T-cell (primary cell): ENCODE results near the gene FAM120C. TPM values are rescaled to one million over a fixed set of nuclear protein-coding genes. Genes with fewer than 3 reads are reported as not detected.

ENCODE experiments used
- ATAC-seq, 4 experiments: fragments of 200-7000 bp in 3 of 4; fragments of 150-1000 bp in 1 of 4; cut with Tn5 transposase; replicated peaks in 1 of 4; 1 replicate in 3 of 4; 2 replicates in 1 of 4; pipeline ENCODE4 v1.10.0; 2021; ENCODE audit warnings: moderate library complexity in 3 of 4, mild to moderate bottlenecking in 2 of 4, moderate number of reproducible peaks in 1 of 4
- CTCF ChIA-PET, 2 donors: fragments of 300-600 bp; sonication (Branson Sonifier 250); formaldehyde crosslinking; loops; one replicate each; lab custom pipeline; 2022; ENCODE audit warnings: antibody characterized with exemption in 2 of 2; lab: Charles Lee
- POLR2A ChIA-PET, 2 donors: fragments of 300-600 bp; sonication (Branson Sonifier 250); formaldehyde crosslinking; loops; one replicate each; lab custom pipeline; 2022; ENCODE audit warnings: antibody characterized with exemption in 2 of 2; lab: Charles Lee
- DNase-seq, 35 experiments: peaks; one replicate each; pipeline versions ENCODE4 v3.0.0 to v3.0.0-alpha.2; 2013 to 2023
- H3K27ac ChIP-seq: one replicate; pipeline ENCODE4 v1.5.1; 2013; ENCODE audit warnings: low read length
- H3K27me3 ChIP-seq, 2 experiments: replicated peaks in 1 of 2; 1 replicate in 1 of 2; 2 replicates in 1 of 2; pipeline versions ENCODE4 v1.6.1 to v1.7.0; 2013; ENCODE audit warnings: low read length in 1 of 2, mixed read lengths in 1 of 2; ENCODE audit not compliant: control insufficient read depth in 2 of 2, insufficient read depth in 2 of 2; ENCODE audit errors: extremely low read depth in 1 of 2
- H3K36me3 ChIP-seq, 2 donors: 1 replicate in 1 of 2; 2 replicates in 1 of 2; pipeline versions ENCODE4 v1.6.1 to v1.7.0; 2013; ENCODE audit warnings: low read length in 1 of 2; ENCODE audit not compliant: control insufficient read depth in 2 of 2, insufficient read depth in 1 of 2; ENCODE audit errors: extremely low read depth in 1 of 2
- H3K4me1 ChIP-seq, 2 experiments: 1 replicate in 1 of 2; 2 replicates in 1 of 2; pipeline versions ENCODE4 v1.6.1 to v1.7.0; 2013; ENCODE audit warnings: low read length in 2 of 2, mixed read lengths in 1 of 2; ENCODE audit not compliant: insufficient read depth in 2 of 2, control insufficient read depth in 1 of 2; ENCODE audit errors: extremely low read depth in 1 of 2
- H3K4me3 ChIP-seq, 2 donors: 1 replicate in 1 of 2; 2 replicates in 1 of 2; pipeline versions ENCODE4 v1.5.1 to v1.7.0; 2013; ENCODE audit warnings: mild to moderate bottlenecking in 2 of 2, low read length in 1 of 2, moderate library complexity in 1 of 2; ENCODE audit not compliant: control insufficient read depth in 1 of 2; ENCODE audit errors: extremely low read depth in 1 of 2
- H3K9me3 ChIP-seq: 2 replicates; pipeline ENCODE4 v1.7.0; 2013
- H3K27ac Mint-ChIP-seq, 2 donors: one replicate each; pipeline ENCODE4 v1.8.0; 2020 to 2021; ENCODE audit warnings: mild to moderate bottlenecking in 2 of 2, mixed read lengths in 2 of 2
- H3K27me3 Mint-ChIP-seq, 2 donors: one replicate each; pipeline ENCODE4 v1.8.0; 2021 to 2022; ENCODE audit warnings: mixed read lengths in 2 of 2
- H3K36me3 Mint-ChIP-seq: one replicate; pipeline ENCODE4 v1.8.0; 2021; ENCODE audit warnings: mixed read lengths
- H3K4me1 Mint-ChIP-seq, 3 donors: one replicate each; pipeline ENCODE4 v1.8.0; 2020 to 2022; ENCODE audit warnings: mixed read lengths in 3 of 3, mild to moderate bottlenecking in 1 of 3
- H3K4me3 Mint-ChIP-seq, 3 donors: one replicate each; pipeline ENCODE4 v1.8.0; 2020 to 2022; ENCODE audit warnings: mild to moderate bottlenecking in 3 of 3, mixed read lengths in 3 of 3, moderate library complexity in 3 of 3
- H3K9me3 Mint-ChIP-seq, 3 donors: one replicate each; pipeline ENCODE4 v1.8.0; 2020 to 2022; ENCODE audit warnings: mixed read lengths in 3 of 3
- WGBS: methylation state at CpG from one replicate; pipeline ENCODE4 v1.1.5; 2013; ENCODE audit warnings: missing lambda C conversion rate; ENCODE audit not compliant: insufficient coverage; 5-methylcytosine and 5-hydroxymethylcytosine counted together
- total RNA-seq, 35 experiments: library from RNA in 6 of 35; stranded (reverse) in 6 of 35; fragments of 120-200 nt in 1 of 35; gene quantifications; one replicate each; pipeline versions ENCODE4 v1.2.1 to v1.2.4 and lab custom pipeline; 2013 to 2026

FAM120C gene
- total RNA-seq, 5 donors from 2014 or later (not counting 1 experiment from before 2014, with no cell fraction given), result 14.9 to 23.0 (median 19.5) TPM

- Histone ChIP-seq H3K27me3 (no peaks in the 10 kb centered on the region), H3K4me1 (peaks cover 0 to 2% of the 10 kb centered on the region in 2 experiments), H3K27ac (no peak overlapping the region), H3K9me3 (no peaks in the 10 kb centered on the region), H3K36me3 (peaks cover 0 to 69% of the 10 kb centered on the region in 2 donors), H3K4me3 (no peak overlapping the region)
- Mint-ChIP-seq H3K4me3 (no peak overlapping the region), H3K9me3 (no peaks in the 10 kb centered on the region), H3K27ac (no peak overlapping the region), H3K4me1 (peaks cover 2 to 33% (median 33%) of the 10 kb centered on the region in 3 donors), H3K27me3 (peaks cover 0 to 22% of the 10 kb centered on the region in 2 donors), H3K36me3 (peaks cover 48% of the 10 kb centered on the region)
- CTCF ChIA-PET, result no interaction called here
- ATAC-seq, result no peak
- no peak for DNase-seq
- POLR2A ChIA-PET, result interaction anchor here in 1 of 2 donors (0.6 kb wide), 1 partner anchor 15 kb away, joined by 3 read pairs; no protein-coding TSS in a partner anchor
- no CpG with 5 or more reads among the region's 4 CpGs for WGBS
Measured at GRCh38 chrX:54030329-54030728, 152.7 kb downstream of the FAM120C start.

GRCh38 chrX:54029529-54030143 is 153.4 kb downstream of the FAM120C start:
- POLR2A ChIA-PET, result interaction anchor here in 1 of 2 donors (0.5 kb wide), 1 partner anchor 17 kb away, joined by 3 read pairs; no protein-coding TSS in a partner anchor
- Histone ChIP-seq H3K27ac (no peak overlapping the region), H3K36me3 (peaks cover 0 to 68% of the 10 kb centered on the region in 2 donors), H3K4me3 (no peak overlapping the region), H3K4me1 (peaks cover 0 to 2% of the 10 kb centered on the region in 2 experiments), H3K27me3 (no peaks in the 10 kb centered on the region), H3K9me3 (no peaks in the 10 kb centered on the region)
- 100% methylated on average over 5 of the region's 10 CpGs for WGBS
- no peak overlapping the region for H3K27ac Mint-ChIP-seq
- H3K36me3 Mint-ChIP-seq, result peaks cover 51% of the 10 kb centered on the region
- peaks cover 2 to 35% (median 34%) of the 10 kb centered on the region in 3 donors for H3K4me1 Mint-ChIP-seq
- H3K4me3 Mint-ChIP-seq, result no peak overlapping the region
- H3K9me3 Mint-ChIP-seq, result no peaks in the 10 kb centered on the region
- peaks cover 0 to 24% of the 10 kb centered on the region in 2 donors for H3K27me3 Mint-ChIP-seq
- DNase-seq (no peak), ATAC-seq (no peak)
- CTCF ChIA-PET, result no interaction called here

GRCh38 chrX:54024350-54024749 is 158.7 kb downstream of the FAM120C start:
- no peak for ATAC-seq
- no peak overlapping the region for H3K4me3 Mint-ChIP-seq
- Histone ChIP-seq H3K36me3 (peaks cover 0 to 54% of the 10 kb centered on the region in 2 donors), H3K4me1 (peaks cover 0 to 2% of the 10 kb centered on the region in 2 experiments), H3K27ac (no peak overlapping the region), H3K9me3 (no peaks in the 10 kb centered on the region), H3K27me3 (no peaks in the 10 kb centered on the region), H3K4me3 (no peak overlapping the region)
- ChIA-PET POLR2A (no interaction called here), CTCF (no interaction called here)
- H3K36me3 Mint-ChIP-seq, result peaks cover 47% of the 10 kb centered on the region
- no peaks in the 10 kb centered on the region for H3K9me3 Mint-ChIP-seq
- 89% methylated on average over 1 of the region's 5 CpGs for WGBS
- H3K4me1 Mint-ChIP-seq, result peaks cover 0 to 25% (median 25%) of the 10 kb centered on the region in 3 donors
- no peak for DNase-seq
- no peak overlapping the region for H3K27ac Mint-ChIP-seq
- H3K27me3 Mint-ChIP-seq, result peaks cover 0 to 10% of the 10 kb centered on the region in 2 donors

Other genes starting within 250 kb of the FAM120C start
- gene PHF8, start 138.8 kb downstream of the FAM120C start, total RNA-seq, result 10 to 100 TPM; 52.3 to 68.1 (median 63.7) TPM
- gene WNK3, start 174.8 kb upstream of the FAM120C start, total RNA-seq, result under 1 TPM; 0.29 to 0.68 (median 0.40) TPM